ENCODE data around the gene SPRR1A.

SPRR1A gene

GRCh38 chr1:152972196-152972886, 11.5 kb upstream of the SPRR1A start:
- 50 to 74% methylated on average over 2 to 3 of the region's 4 CpGs for WGBS, 2 experiments (ENCODE audit: insufficient coverage in 2 of 2)

GRCh38 chr1:152976688-152977087, 7.2 kb upstream of the SPRR1A start:
- H3K4me1 ChIP-seq (ENCODE audit: control insufficient read depth, insufficient read depth, low read length, poor library complexity, severe bottlenecking), result no peaks in the 10 kb centered on the region
- H3K9me3 ChIP-seq (ENCODE audit: control insufficient read depth, low read length), result no peaks in the 10 kb centered on the region
- no peaks in the 10 kb centered on the region for H3K36me3 ChIP-seq (ENCODE audit: control insufficient read depth, insufficient read depth, low read length)
- H3K27ac ChIP-seq (ENCODE audit: low read depth, low read length, severe bottlenecking), result no peak overlapping the region
- no CpG with 5 or more reads among the region's 1 CpG for WGBS, 2 experiments (ENCODE audit: insufficient coverage in 2 of 2)
- no peak overlapping the region for H3K4me3 ChIP-seq (ENCODE audit: extremely low read depth, insufficient read depth, low read length, poor library complexity, severe bottlenecking)

More at GRCh38 chr1:152972196-152972886, 11.5 kb upstream of the SPRR1A start:
- Histone ChIP-seq H3K4me1 (ENCODE audit: control insufficient read depth, insufficient read depth, low read length, poor library complexity, severe bottlenecking) (no peaks in the 10 kb centered on the region), H3K27ac (ENCODE audit: low read depth, low read length, severe bottlenecking) (no peak overlapping the region), H3K9me3 (ENCODE audit: control insufficient read depth, low read length) (peaks cover 4% of the 10 kb centered on the region), H3K4me3 (ENCODE audit: extremely low read depth, insufficient read depth, low read length, poor library complexity, severe bottlenecking) (no peak overlapping the region), H3K36me3 (ENCODE audit: control insufficient read depth, insufficient read depth, low read length) (no peaks in the 10 kb centered on the region)

- Histone ChIP-seq H3K4me3 (ENCODE audit: extremely low read depth, insufficient read depth, low read length, poor library complexity, severe bottlenecking) (no peak overlapping the region), H3K27ac (ENCODE audit: low read depth, low read length, severe bottlenecking) (no peak overlapping the region), H3K9me3 (ENCODE audit: control insufficient read depth, low read length) (no peaks in the 10 kb centered on the region), H3K4me1 (ENCODE audit: control insufficient read depth, insufficient read depth, low read length, poor library complexity, severe bottlenecking) (no peaks in the 10 kb centered on the region), H3K36me3 (ENCODE audit: control insufficient read depth, insufficient read depth, low read length) (no peaks in the 10 kb centered on the region)
Observed at GRCh38 chr1:152977614-152978013, 6.3 kb upstream of the SPRR1A start.

GRCh38 chr1:152980676-152981075, 3.2 kb upstream of the SPRR1A start:
- Histone ChIP-seq H3K4me3 (ENCODE audit: extremely low read depth, insufficient read depth, low read length, poor library complexity, severe bottlenecking) (no peak overlapping the region), H3K9me3 (ENCODE audit: control insufficient read depth, low read length) (peaks cover 4% of the 10 kb centered on the region), H3K4me1 (ENCODE audit: control insufficient read depth, insufficient read depth, low read length, poor library complexity, severe bottlenecking) (no peaks in the 10 kb centered on the region), H3K36me3 (ENCODE audit: control insufficient read depth, insufficient read depth, low read length) (no peaks in the 10 kb centered on the region), H3K27ac (ENCODE audit: low read depth, low read length, severe bottlenecking) (no peak overlapping the region)
- 100% methylated on average over 1 of the region's 1 CpG; no CpG with 5 or more reads in 1 of the 2 experiments for WGBS, 2 experiments (ENCODE audit: insufficient coverage in 2 of 2)

- peaks cover 5% of the 10 kb centered on the region for H3K9me3 ChIP-seq (ENCODE audit: control insufficient read depth, low read length)
- H3K4me3 ChIP-seq (ENCODE audit: extremely low read depth, insufficient read depth, low read length, poor library complexity, severe bottlenecking), result no peak overlapping the region
- no peak overlapping the region for H3K27ac ChIP-seq (ENCODE audit: low read depth, low read length, severe bottlenecking)
- H3K36me3 ChIP-seq (ENCODE audit: control insufficient read depth, insufficient read depth, low read length), result no peaks in the 10 kb centered on the region
- 72 to 76% methylated on average over 5 to 6 of the region's 6 CpGs for WGBS, 2 experiments (ENCODE audit: insufficient coverage in 2 of 2)
- H3K4me1 ChIP-seq (ENCODE audit: control insufficient read depth, insufficient read depth, low read length, poor library complexity, severe bottlenecking), result no peaks in the 10 kb centered on the region
Observed at GRCh38 chr1:152981146-152981871, 2.6 kb upstream of the SPRR1A start.

- H3K4me3 ChIP-seq (ENCODE audit: extremely low read depth, insufficient read depth, low read length, poor library complexity, severe bottlenecking), result no peak overlapping the region
- H3K36me3 ChIP-seq (ENCODE audit: control insufficient read depth, insufficient read depth, low read length), result no peaks in the 10 kb centered on the region
- peaks cover 5% of the 10 kb centered on the region for H3K9me3 ChIP-seq (ENCODE audit: control insufficient read depth, low read length)
- 83 to 87% methylated on average over 3 to 4 of the region's 4 CpGs for WGBS, 2 experiments (ENCODE audit: insufficient coverage in 2 of 2)
- no peak overlapping the region for H3K27ac ChIP-seq (ENCODE audit: low read depth, low read length, severe bottlenecking)
- no peaks in the 10 kb centered on the region for H3K4me1 ChIP-seq (ENCODE audit: control insufficient read depth, insufficient read depth, low read length, poor library complexity, severe bottlenecking)
Observed at GRCh38 chr1:152982076-152982475, 1.8 kb upstream of the SPRR1A start.

- Histone ChIP-seq H3K4me3 (ENCODE audit: extremely low read depth, insufficient read depth, low read length, poor library complexity, severe bottlenecking) (no peak overlapping the region), H3K36me3 (ENCODE audit: control insufficient read depth, insufficient read depth, low read length) (no peaks in the 10 kb centered on the region), H3K9me3 (ENCODE audit: control insufficient read depth, low read length) (peaks cover 5% of the 10 kb centered on the region), H3K4me1 (ENCODE audit: control insufficient read depth, insufficient read depth, low read length, poor library complexity, severe bottlenecking) (no peaks in the 10 kb centered on the region), H3K27ac (ENCODE audit: low read depth, low read length, severe bottlenecking) (no peak overlapping the region)
Observed at GRCh38 chr1:152983234-152983633, 647 bp upstream of the SPRR1A start.

GRCh38 chr1:152986578-152986977, 2.7 kb downstream of the SPRR1A start:
- H3K36me3 ChIP-seq (ENCODE audit: control insufficient read depth, insufficient read depth, low read length), result no peaks in the 10 kb centered on the region

GRCh38 chr1:152993186-152993585, 9.3 kb downstream of the SPRR1A start:
- no peak overlapping the region for H3K4me3 ChIP-seq (ENCODE audit: extremely low read depth, insufficient read depth, low read length, poor library complexity, severe bottlenecking)
- no peak overlapping the region for H3K27ac ChIP-seq (ENCODE audit: low read depth, low read length, severe bottlenecking)
- 91% methylated on average over 5 of the region's 6 CpGs; no CpG with 5 or more reads in 1 of the 2 experiments for WGBS, 2 experiments (ENCODE audit: insufficient coverage in 2 of 2)
- no peaks in the 10 kb centered on the region for H3K4me1 ChIP-seq (ENCODE audit: control insufficient read depth, insufficient read depth, low read length, poor library complexity, severe bottlenecking)
- peaks cover 6% of the 10 kb centered on the region for H3K9me3 ChIP-seq (ENCODE audit: control insufficient read depth, low read length)
- H3K36me3 ChIP-seq (ENCODE audit: control insufficient read depth, insufficient read depth, low read length), result no peaks in the 10 kb centered on the region

More at GRCh38 chr1:152986578-152986977, 2.7 kb downstream of the SPRR1A start:
- no peaks in the 10 kb centered on the region for H3K4me1 ChIP-seq (ENCODE audit: control insufficient read depth, insufficient read depth, low read length, poor library complexity, severe bottlenecking)
- 63 to 80% methylated on average over 1 to 2 of the region's 2 CpGs for WGBS, 2 experiments (ENCODE audit: insufficient coverage in 2 of 2)
- H3K27ac ChIP-seq (ENCODE audit: low read depth, low read length, severe bottlenecking), result no peak overlapping the region
- peaks cover 5% of the 10 kb centered on the region for H3K9me3 ChIP-seq (ENCODE audit: control insufficient read depth, low read length)
- no peak overlapping the region for H3K4me3 ChIP-seq (ENCODE audit: extremely low read depth, insufficient read depth, low read length, poor library complexity, severe bottlenecking)

- no CpG with 5 or more reads among the region's 1 CpG for WGBS, 2 experiments (ENCODE audit: insufficient coverage in 2 of 2)
Observed at GRCh38 chr1:152995842-152996241, 12.0 kb downstream of the SPRR1A start.

More at GRCh38 chr1:152995842-152996241, 12.0 kb downstream of the SPRR1A start:
- Histone ChIP-seq H3K36me3 (ENCODE audit: control insufficient read depth, insufficient read depth, low read length) (no peaks in the 10 kb centered on the region), H3K9me3 (ENCODE audit: control insufficient read depth, low read length) (peaks cover 6% of the 10 kb centered on the region), H3K4me3 (ENCODE audit: extremely low read depth, insufficient read depth, low read length, poor library complexity, severe bottlenecking) (no peak overlapping the region), H3K4me1 (ENCODE audit: control insufficient read depth, insufficient read depth, low read length, poor library complexity, severe bottlenecking) (no peaks in the 10 kb centered on the region), H3K27ac (ENCODE audit: low read depth, low read length, severe bottlenecking) (no peak overlapping the region)

Measured in mesodermal cell (in vitro differentiated cells).